Erythroblast (primary cell): Measurements from ENCODE around the gene APBB1IP.

Experiments used
- GATA1 ChIP-seq: IDR thresholded peaks from 2 replicates; pipeline ENCODE4 v1.6.1; 2011; ENCODE audit warnings: low read depth, mild to moderate bottlenecking, control low read depth, low read length, moderate library complexity
- POLR2A ChIP-seq: IDR thresholded peaks from 2 replicates; pipeline ENCODE4 v1.6.1; 2011; ENCODE audit warnings: mild to moderate bottlenecking, low read length

DNA sequence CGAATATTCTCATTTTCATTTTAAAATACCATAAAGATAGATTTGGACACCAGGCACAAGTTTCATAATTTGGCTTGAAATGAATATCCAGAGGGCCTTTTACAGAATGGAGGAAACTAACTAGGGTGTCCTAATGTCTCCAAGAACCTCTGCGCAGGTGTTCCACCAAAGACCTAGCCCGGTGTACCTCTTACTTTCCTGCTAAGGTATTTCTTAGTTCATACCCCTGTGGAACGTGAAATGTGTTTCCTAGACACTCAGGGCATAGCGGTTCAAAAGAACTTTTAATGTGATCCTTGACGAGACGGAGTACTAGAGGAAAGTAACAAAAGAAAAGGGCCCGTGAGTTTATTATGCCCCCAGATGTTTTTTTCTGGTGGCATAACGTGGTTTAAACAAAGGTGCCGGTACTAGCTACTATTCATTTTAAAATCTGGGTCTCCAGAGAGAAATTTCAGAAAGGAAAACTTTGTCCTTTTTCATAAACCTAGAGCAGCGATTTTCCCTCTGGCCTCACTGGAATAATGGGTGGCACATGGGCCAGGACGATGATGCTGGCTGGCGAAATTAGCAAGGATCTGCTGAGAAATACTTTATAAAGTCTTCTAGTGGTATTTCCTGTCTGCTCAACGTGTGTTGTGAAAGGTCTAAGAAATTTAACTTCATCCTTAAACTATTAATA is 1.4 kb downstream of the APBB1IP start:
- TF ChIP-seq POLR2A, result no peak
- no peak for TF ChIP-seq GATA1
